ENCODE measurements around the gene SLC8A1.

The SLC8A1 gene

GRCh38 chr2:40310303-40310702 is 141.6 kb downstream of the SLC8A1 start:
- DNase-seq (ENCODE audit: low read depth in 2 of 2): no peak

GRCh38 chr2:40304340-40304739 is 147.6 kb downstream of the SLC8A1 start:
- no peak for DNase-seq (ENCODE audit: low read depth in 2 of 2)

- DNase-seq (ENCODE audit: low read depth in 2 of 2): no peak
Observed at GRCh38 chr2:40303746-40304145, 148.1 kb downstream of the SLC8A1 start.

- DNase-seq (ENCODE audit: low read depth in 2 of 2): no peak
Observed at GRCh38 chr2:40302751-40303325, 149.1 kb downstream of the SLC8A1 start.

- no peak for DNase-seq (ENCODE audit: low read depth in 2 of 2)
Observed at GRCh38 chr2:40300391-40300790, 151.5 kb downstream of the SLC8A1 start.

GRCh38 chr2:40299781-40300180 is 152.1 kb downstream of the SLC8A1 start:
- no peak for DNase-seq (ENCODE audit: low read depth in 2 of 2)

- no peak for DNase-seq (ENCODE audit: low read depth in 2 of 2)
Observed at GRCh38 chr2:40299173-40299572, 152.7 kb downstream of the SLC8A1 start.

- DNase-seq (ENCODE audit: low read depth in 2 of 2): no peak
Observed at GRCh38 chr2:40298026-40298425, 153.9 kb downstream of the SLC8A1 start.

- no peak for DNase-seq (ENCODE audit: low read depth in 2 of 2)
Observed at GRCh38 chr2:40292291-40292690, 159.6 kb downstream of the SLC8A1 start.

- no peak for DNase-seq (ENCODE audit: low read depth in 2 of 2)
Observed at GRCh38 chr2:40289771-40290404, 162.0 kb downstream of the SLC8A1 start.

GRCh38 chr2:40287773-40288172 is 164.1 kb downstream of the SLC8A1 start:
- no peak for DNase-seq (ENCODE audit: low read depth in 2 of 2)

GRCh38 chr2:40287195-40287594 is 164.7 kb downstream of the SLC8A1 start:
- no peak for DNase-seq (ENCODE audit: low read depth in 2 of 2)

- no peak for DNase-seq (ENCODE audit: low read depth in 2 of 2)
Observed at GRCh38 chr2:40286721-40287120, 165.2 kb downstream of the SLC8A1 start.

- DNase-seq (ENCODE audit: low read depth in 2 of 2): no peak
Observed at GRCh38 chr2:40285391-40285790, 166.5 kb downstream of the SLC8A1 start.

GRCh38 chr2:40284797-40285196 is 167.1 kb downstream of the SLC8A1 start:
- no peak for DNase-seq (ENCODE audit: low read depth in 2 of 2)

GRCh38 chr2:40283111-40283909 is 168.6 kb downstream of the SLC8A1 start:
- DNase-seq (ENCODE audit: low read depth in 2 of 2): no peak

- no peak for DNase-seq (ENCODE audit: low read depth in 2 of 2)
Observed at GRCh38 chr2:40282428-40282827, 169.5 kb downstream of the SLC8A1 start.

GRCh38 chr2:40281021-40281940 is 170.6 kb downstream of the SLC8A1 start:
- DNase-seq (ENCODE audit: low read depth in 2 of 2): no peak

GRCh38 chr2:40279482-40279881 is 172.4 kb downstream of the SLC8A1 start:
- no peak for DNase-seq (ENCODE audit: low read depth in 2 of 2)

GRCh38 chr2:40279001-40279400 is 172.9 kb downstream of the SLC8A1 start:
- no peak for DNase-seq (ENCODE audit: low read depth in 2 of 2)

- no peak for DNase-seq (ENCODE audit: low read depth in 2 of 2)
Observed at GRCh38 chr2:40276076-40276475, 175.8 kb downstream of the SLC8A1 start.

- DNase-seq (ENCODE audit: low read depth in 2 of 2): no peak
Observed at GRCh38 chr2:40274270-40274669, 177.6 kb downstream of the SLC8A1 start.
